MM.1S (cell line): ENCODE results near the gene LINC00305.

Experiments used
- CTCF ChIP-seq: fragments of 300-600 bp; sonication (generic); IDR thresholded peaks from 2 replicates; pipeline ENCODE4 v1.5.1; 2016; ENCODE audit warnings: antibody characterized with exemption, low read length, mixed read lengths
- EZH2 ChIP-seq: fragments of 300-600 bp; sonication (generic); optimal IDR thresholded peaks from 2 replicates; pipeline ENCODE3; 2017; ENCODE audit warnings: low read depth, mild to moderate bottlenecking, antibody characterized with exemption, low read length, mixed read lengths

GRCh38 chr18:64083916-64084315 is 65.0 kb downstream of the LINC00305 start:
- no peak for TF ChIP-seq CTCF
- no peak for TF ChIP-seq EZH2
